Ovary (tissue), 3 donors: Measurements from ENCODE around the gene PLCB1.

Experiments
- EP300 ChIP-seq: sonication (generic); formaldehyde crosslinking; IDR thresholded peaks from one replicate; pipeline ENCODE4 v1.6.1; 2017; ENCODE audit warnings: antibody characterized with exemption
- POLR2A ChIP-seq: fragments of 450-650 bp; IDR thresholded peaks from one replicate; pipeline ENCODE4 v1.6.1; 2017; ENCODE audit warnings: antibody characterized with exemption, mild to moderate bottlenecking, moderate library complexity
- TF ChIP-seq, protein P1 (sequence below), 3 donors: fragments of 450-650 bp in 2 of 3; fragments of 200-600 bp in 1 of 3; IDR thresholded peaks; one replicate each; pipeline versions ENCODE4 v1.5.1 to v1.8.0; 2016 to 2022; ENCODE audit warnings: antibody characterized with exemption in 3 of 3, mild to moderate bottlenecking in 1 of 3
- donor health status: DM: no; HTN: no; CAD: no.

DNA sequence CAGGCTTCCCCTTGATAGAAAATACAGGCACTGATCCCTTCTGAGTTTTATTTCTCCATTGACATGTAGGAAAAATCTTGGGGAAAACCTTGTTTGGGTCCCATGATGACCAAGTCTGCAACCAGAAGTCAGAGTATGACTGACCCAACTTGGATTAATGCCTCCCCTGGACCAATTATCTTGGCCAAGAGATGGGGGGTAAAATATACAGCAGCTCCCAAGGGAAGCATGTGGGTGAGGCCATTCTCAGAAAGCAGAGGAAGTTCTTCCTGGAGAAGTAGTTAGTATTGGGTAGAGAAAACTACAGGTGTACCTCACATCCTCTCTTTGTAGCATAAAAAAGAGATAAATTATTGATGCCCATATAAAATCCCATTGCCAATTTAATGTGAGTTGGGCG lies 651.7 kb downstream of the PLCB1 start:
- TF ChIP-seq, protein P1, sequence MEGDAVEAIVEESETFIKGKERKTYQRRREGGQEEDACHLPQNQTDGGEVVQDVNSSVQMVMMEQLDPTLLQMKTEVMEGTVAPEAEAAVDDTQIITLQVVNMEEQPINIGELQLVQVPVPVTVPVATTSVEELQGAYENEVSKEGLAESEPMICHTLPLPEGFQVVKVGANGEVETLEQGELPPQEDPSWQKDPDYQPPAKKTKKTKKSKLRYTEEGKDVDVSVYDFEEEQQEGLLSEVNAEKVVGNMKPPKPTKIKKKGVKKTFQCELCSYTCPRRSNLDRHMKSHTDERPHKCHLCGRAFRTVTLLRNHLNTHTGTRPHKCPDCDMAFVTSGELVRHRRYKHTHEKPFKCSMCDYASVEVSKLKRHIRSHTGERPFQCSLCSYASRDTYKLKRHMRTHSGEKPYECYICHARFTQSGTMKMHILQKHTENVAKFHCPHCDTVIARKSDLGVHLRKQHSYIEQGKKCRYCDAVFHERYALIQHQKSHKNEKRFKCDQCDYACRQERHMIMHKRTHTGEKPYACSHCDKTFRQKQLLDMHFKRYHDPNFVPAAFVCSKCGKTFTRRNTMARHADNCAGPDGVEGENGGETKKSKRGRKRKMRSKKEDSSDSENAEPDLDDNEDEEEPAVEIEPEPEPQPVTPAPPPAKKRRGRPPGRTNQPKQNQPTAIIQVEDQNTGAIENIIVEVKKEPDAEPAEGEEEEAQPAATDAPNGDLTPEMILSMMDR (IDR thresholded peaks at IDR 0.05), result no peak
- no peak for TF ChIP-seq POLR2A
- TF ChIP-seq EP300, result no peak
